ENCODE results near the gene ZNF160. TPM values are rescaled to one million over a fixed set of nuclear protein-coding genes. Genes with fewer than 3 reads are reported as not detected.
"Not testable (repeated sequence)": the region's sequence is repeated elsewhere in the genome, so short reads cannot be mapped to it uniquely, and the experiment has no call there.

Gene ZNF160
- total and polyA plus RNA-seq, 8 donors: 6.4 to 21.4 (median 14.3) TPM

DNA sequence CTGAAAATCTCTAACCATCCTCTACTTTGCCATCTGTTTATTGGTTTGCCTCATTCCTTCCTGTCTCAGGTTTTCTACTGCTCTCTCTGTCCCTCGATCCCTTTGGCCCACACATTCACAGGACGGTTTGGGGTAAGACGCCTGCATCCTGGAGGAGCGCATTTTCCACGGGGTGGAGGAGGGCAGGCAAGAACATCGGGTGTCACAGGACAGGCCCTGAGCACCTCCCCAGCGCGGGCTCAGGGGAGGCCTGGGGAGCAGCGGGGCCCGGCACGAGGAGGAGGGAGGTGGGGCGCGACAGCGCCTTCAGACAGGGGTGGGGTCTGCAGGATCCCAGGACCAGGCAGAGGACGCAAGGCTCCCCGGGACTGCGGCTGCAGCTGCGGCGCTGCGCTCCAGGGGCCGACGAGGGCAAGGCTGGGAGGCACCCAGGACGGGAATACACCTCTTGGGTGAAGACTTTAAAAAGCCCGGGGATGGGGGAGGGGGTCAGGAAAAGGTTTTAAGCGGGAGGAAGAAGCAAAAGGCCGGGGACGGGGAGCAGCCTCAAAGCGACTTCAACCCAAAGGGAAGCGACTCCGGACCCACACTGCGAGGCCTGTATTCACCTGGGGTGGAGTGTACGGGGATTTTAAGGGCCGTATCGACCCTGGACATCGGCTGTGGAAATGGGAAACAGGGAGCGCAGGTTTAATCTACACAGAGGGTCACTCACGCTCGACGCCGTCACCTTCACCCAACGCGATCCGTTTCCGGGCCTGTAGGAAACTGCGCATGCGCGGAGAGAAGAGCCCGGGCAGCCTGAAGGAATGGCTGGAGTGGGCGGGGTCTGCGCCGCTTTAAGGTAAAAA, 29.1 kb upstream of the ZNF160 start, which contains the start of gene ZNF415:
TSS of gene ZNF415 (minus strand) at position 770 of the 851 bp plus-strand sequence. CDS start 10,234 bp downstream, outside the sequence.
- H3K36me3 ChIP-seq: no peaks in the 10 kb centered on the region
- H3K27me3 ChIP-seq: no peaks in the 10 kb centered on the region
- TF ChIP-seq CTCF (IDR thresholded peaks at IDR 0.05): no peak
- DNase-seq (peak; percentile 75 to 95 (median 86)), ATAC-seq (peak; percentile 98 to 99 (median 98)), FAIRE-seq (no peak)
- peak within 1 kb of the TSS; percentile 22 to 58 (median 42) for H3K27ac ChIP-seq
- H3K9me3 ChIP-seq: no peaks in the 10 kb centered on the region
- peak within 1 kb of the TSS; percentile 40 to 69 (median 56) for H3K4me3 ChIP-seq
- 0 to 1% methylated on average over 49 to 50 of the region's 51 CpGs for WGBS, 2 donors
- intact Hi-C loops (cut with DNase I): no loop called here
- H3K4me1 ChIP-seq: peaks cover 0 to 3% (median 0%) of the 10 kb centered on the region in 3 donors

GRCh38 chr19:53131727-53132126, 28.5 kb upstream of the ZNF160 start:
- Histone ChIP-seq H3K27me3 (no peaks in the 10 kb centered on the region), H3K9me3 (no peaks in the 10 kb centered on the region), H3K4me3 (peak overlapping the region; percentile 40 to 69 (median 56)), H3K36me3 (no peaks in the 10 kb centered on the region), H3K27ac (no peak overlapping the region), H3K4me1 (peaks cover 0 to 3% (median 0%) of the 10 kb centered on the region in 3 donors)
- 15 to 21% methylated on average over 6 of the region's 6 CpGs for WGBS, 2 donors
- FAIRE-seq (no peak), ATAC-seq (peak in 2 of 4 donors; percentile 17 to 19), DNase-seq (no peak)
- intact Hi-C loops (cut with DNase I): no loop called here
- TF ChIP-seq CTCF (IDR thresholded peaks at IDR 0.05): no peak

GRCh38 chr19:53131085-53131590, 27.9 kb upstream of the ZNF160 start:
- Histone ChIP-seq H3K9me3 (no peaks in the 10 kb centered on the region), H3K27me3 (no peaks in the 10 kb centered on the region), H3K27ac (no peak overlapping the region), H3K4me3 (no peak overlapping the region), H3K4me1 (peaks cover 0 to 3% (median 0%) of the 10 kb centered on the region in 3 donors), H3K36me3 (no peaks in the 10 kb centered on the region)
- no peak for TF ChIP-seq CTCF (IDR thresholded peaks at IDR 0.05)
- WGBS, 2 donors: 91 to 100% methylated on average over 3 of the region's 4 CpGs
- ATAC-seq (no peak), DNase-seq (no peak), FAIRE-seq (no peak)
- intact Hi-C loops (cut with DNase I): no loop called here

DNA sequence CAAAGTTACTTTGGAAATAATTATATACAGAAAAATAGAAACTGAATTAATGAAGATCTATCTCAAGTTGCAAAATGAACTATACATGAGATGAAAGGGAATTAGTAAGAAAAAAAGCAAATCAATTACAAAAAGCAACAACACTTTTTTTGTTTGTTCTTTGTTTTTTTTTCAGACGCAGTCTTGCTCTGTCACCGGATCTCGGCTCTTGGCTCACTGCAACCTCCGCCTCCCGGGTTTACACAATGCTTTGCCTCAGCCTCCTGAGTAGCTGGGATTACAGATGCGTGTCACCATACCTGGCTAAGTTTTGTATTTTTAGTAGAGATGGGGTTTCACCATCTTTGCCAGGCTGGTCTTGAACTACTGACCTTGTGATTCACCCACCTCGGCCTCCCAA, 27.3 kb upstream of the ZNF160 start:
- DNase-seq (no peak), ATAC-seq (no peak), FAIRE-seq (no peak)
- H3K27ac ChIP-seq: no peak overlapping the region
- intact Hi-C loops (cut with DNase I): no loop called here
- H3K27me3 ChIP-seq: no peaks in the 10 kb centered on the region
- H3K4me1 ChIP-seq: peaks cover 0 to 3% (median 0%) of the 10 kb centered on the region in 3 donors
- no peak for TF ChIP-seq CTCF (IDR thresholded peaks at IDR 0.05)
- H3K4me3 ChIP-seq: no peak overlapping the region
- no peaks in the 10 kb centered on the region for H3K9me3 ChIP-seq
- H3K36me3 ChIP-seq: no peaks in the 10 kb centered on the region
- WGBS, 2 donors: 59 to 74% methylated on average over 7 of the region's 7 CpGs

DNA sequence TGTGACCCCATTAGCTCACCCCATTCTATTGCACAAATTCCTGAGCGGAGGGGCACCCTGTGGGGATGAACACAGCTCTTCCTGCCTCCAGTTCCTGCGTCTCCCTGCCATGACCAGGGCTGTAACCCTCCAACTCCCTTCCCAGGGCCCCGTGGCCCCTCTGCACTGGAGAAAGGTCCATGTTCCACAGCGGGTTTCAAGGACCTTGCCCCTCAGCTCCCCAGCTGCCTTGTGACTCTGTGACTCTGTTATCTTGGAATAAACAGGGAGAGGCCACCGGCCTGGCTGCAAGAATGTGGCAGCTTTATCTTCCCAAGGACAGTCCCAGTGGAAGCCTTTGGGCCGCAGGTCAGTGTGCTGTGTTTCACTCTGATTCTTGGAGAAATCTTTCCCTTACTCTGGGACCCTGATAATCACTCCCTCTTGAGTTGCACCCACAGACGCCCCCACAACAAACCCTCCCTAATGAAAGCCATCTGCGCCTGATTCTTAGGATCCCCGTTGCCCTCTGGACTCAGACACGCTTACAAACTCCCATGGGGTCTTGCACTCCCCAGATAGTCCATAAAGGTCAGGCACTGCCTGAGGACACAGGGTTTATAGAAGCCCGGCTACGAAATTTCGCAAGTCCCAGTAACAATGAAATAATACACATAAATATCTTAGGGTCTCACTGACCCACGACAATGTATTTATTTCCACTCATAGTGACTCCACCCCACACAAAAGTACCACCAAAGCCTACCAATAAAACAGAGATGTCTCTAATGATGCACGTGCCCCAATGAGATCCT, 23.7 kb upstream of the ZNF160 start:
- WGBS, 2 donors: 62 to 67% methylated on average over 8 of the region's 15 CpGs
- ATAC-seq: peak in 2 of 4 donors; percentile 35 to 87
- FAIRE-seq; H3K27ac ChIP-seq; H3K4me1 ChIP-seq; H3K36me3 ChIP-seq; intact Hi-C loops (cut with DNase I); H3K27me3 ChIP-seq; DNase-seq; H3K4me3 ChIP-seq; H3K9me3 ChIP-seq: not testable (repeated sequence)
